Large intestine (tissue), 3 donors: ENCODE data around the gene ARFGEF2. TPM values are rescaled to one million over a fixed set of nuclear protein-coding genes. Genes with fewer than 3 reads are reported as not detected.
"Not testable (repeated sequence)": the region's sequence is repeated elsewhere in the genome, so short reads cannot be mapped to it uniquely, and the experiment has no call there.

ENCODE experiments used
- DNase-seq, 2 donors: peaks; one replicate each; pipeline versions ENCODE4 v3.0.0 to v3.0.0-alpha.2; 2013
- H3K27ac ChIP-seq: one replicate; pipeline ENCODE4 v1.5.1; 2013; ENCODE audit warnings: low read length
- H3K27me3 ChIP-seq: 2 replicates; pipeline ENCODE4 v1.6.1; 2013; ENCODE audit warnings: low read length; ENCODE audit not compliant: control insufficient read depth, insufficient read depth
- H3K36me3 ChIP-seq: 2 replicates; pipeline ENCODE4 v1.6.1; 2013; ENCODE audit warnings: low read length; ENCODE audit not compliant: control insufficient read depth, insufficient read depth
- H3K4me1 ChIP-seq: one replicate; pipeline ENCODE4 v1.6.1; 2013; ENCODE audit warnings: low read length; ENCODE audit not compliant: control insufficient read depth, insufficient read depth
- H3K4me3 ChIP-seq: one replicate; pipeline ENCODE4 v1.5.1; 2013; ENCODE audit warnings: low read length
- H3K9me3 ChIP-seq: one replicate; pipeline ENCODE4 v1.6.1; 2013; ENCODE audit warnings: mild to moderate bottlenecking, low read depth, low read length, moderate library complexity; ENCODE audit not compliant: control insufficient read depth
- WGBS: methylation state at CpG from one replicate; pipeline ENCODE4 v1.1.5; 2013; ENCODE audit warnings: low lambda C conversion rate; ENCODE audit not compliant: insufficient coverage; 5-methylcytosine and 5-hydroxymethylcytosine counted together
- polyA plus RNA-seq: library from polyadenylated mRNA; unstranded; fragments of 120-200 nt; gene quantifications from one replicate; pipeline ENCODE4 v1.2.1, GENCODE V29; 2013

Gene ARFGEF2
- polyA plus RNA-seq, 1 donor, result 43.7 TPM

DNA sequence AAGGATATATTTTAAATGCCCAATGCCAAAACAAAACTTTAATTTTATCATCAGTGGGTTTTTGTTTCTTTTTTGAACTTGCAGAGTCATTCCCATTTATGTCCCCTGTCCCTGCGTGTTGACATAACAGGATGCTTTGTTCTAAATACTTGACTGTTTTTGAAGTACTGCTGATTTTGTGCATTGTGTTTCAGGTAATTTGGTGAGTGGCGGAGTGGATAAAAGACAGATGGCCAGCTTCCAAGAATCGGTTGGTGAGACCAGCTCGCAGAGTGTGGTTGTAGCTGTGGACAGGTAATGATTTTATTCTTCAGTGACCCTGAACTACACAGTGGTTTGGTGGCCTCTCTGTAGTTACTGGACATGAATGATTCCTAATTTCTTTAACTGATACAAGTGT is 74.1 kb downstream of the ARFGEF2 start:
- no peaks in the 10 kb centered on the region for H3K4me1 ChIP-seq
- H3K27me3 ChIP-seq, result no peaks in the 10 kb centered on the region
- H3K9me3 ChIP-seq, result no peaks in the 10 kb centered on the region
- no peak overlapping the region for H3K27ac ChIP-seq
- peaks cover 89% of the 10 kb centered on the region for H3K36me3 ChIP-seq
- no peak overlapping the region for H3K4me3 ChIP-seq
- DNase-seq, result no peak
- 100% methylated on average over 1 of the region's 4 CpGs for WGBS

DNA sequence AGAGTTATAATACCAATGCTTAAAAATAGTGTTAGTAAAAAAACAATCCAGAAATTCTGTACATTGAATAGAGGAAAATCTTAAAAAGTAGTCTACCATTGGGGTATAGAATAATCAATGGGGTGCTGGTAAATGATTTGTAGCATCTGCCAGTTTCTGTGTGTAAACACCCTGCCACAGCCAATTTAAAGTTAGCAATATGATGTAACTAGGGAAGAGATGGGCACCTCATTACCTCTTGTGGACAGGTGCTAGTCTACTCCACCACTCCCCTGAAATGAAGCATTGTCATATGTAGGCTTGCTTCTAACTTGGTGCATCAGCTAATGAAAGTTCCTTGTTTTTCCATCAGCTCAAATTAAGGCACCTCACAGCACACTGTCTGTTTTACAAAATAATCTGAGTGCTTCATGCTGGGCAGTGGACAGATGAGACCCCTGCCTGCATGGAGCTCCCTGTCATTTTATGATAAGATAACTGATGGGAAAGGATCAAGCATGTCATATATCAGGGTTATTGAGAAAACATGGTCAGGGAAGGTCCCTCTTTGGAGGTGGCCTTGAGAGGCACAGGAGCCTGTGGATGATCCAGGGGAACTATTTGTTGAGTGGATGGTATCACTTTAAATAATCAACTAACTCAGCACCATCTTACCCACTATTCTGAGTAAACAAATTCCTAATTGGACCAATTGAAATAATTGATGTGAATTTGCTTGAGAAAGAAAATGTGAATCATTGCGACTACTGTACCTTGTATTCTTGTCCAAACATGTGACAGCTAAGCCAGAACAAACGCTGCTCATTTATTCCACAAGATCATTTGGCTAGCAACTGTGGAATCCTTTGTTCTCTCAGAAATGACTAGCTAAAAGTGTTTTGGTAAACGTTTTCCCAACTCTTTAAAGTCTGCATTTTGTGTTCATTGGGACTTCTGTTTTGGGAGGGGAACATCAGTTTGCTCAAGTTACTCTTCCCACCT is 78.7 kb downstream of the ARFGEF2 start:
- Histone ChIP-seq H3K4me3 (no peak overlapping the region), H3K27ac (no peak overlapping the region), H3K27me3 (no peaks in the 10 kb centered on the region), H3K9me3 (no peaks in the 10 kb centered on the region), H3K4me1 (no peaks in the 10 kb centered on the region), H3K36me3 (peaks cover 65% of the 10 kb centered on the region)
- DNase-seq, result no peak
- WGBS, result no CpG with 5 or more reads among the region's 3 CpGs

DNA sequence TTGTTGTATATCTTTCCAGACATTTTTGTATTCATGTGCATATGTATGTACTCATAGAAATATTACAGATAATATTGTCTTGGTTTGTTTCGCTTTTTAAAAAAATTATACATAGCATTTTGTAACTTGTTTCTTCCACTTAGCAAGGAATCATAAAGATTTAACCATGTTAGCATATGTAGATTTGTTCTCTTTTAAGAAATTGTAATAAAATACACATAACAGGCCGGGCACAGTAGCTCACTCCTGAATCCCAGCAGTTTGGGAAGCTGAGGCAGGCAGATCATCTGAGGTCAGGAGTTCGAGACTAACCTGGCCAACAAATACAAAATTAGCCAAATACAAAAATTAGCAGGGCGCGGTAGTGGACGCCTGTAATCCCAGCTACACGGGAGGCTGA is 80.2 kb downstream of the ARFGEF2 start:
- H3K27ac ChIP-seq, result no peak overlapping the region
- no peak overlapping the region for H3K4me3 ChIP-seq
- no peak for DNase-seq
- peaks cover 59% of the 10 kb centered on the region for H3K36me3 ChIP-seq
- 88% methylated on average over 1 of the region's 7 CpGs for WGBS
- H3K9me3 ChIP-seq, result no peaks in the 10 kb centered on the region
- H3K27me3 ChIP-seq, result no peaks in the 10 kb centered on the region
- no peaks in the 10 kb centered on the region for H3K4me1 ChIP-seq

DNA sequence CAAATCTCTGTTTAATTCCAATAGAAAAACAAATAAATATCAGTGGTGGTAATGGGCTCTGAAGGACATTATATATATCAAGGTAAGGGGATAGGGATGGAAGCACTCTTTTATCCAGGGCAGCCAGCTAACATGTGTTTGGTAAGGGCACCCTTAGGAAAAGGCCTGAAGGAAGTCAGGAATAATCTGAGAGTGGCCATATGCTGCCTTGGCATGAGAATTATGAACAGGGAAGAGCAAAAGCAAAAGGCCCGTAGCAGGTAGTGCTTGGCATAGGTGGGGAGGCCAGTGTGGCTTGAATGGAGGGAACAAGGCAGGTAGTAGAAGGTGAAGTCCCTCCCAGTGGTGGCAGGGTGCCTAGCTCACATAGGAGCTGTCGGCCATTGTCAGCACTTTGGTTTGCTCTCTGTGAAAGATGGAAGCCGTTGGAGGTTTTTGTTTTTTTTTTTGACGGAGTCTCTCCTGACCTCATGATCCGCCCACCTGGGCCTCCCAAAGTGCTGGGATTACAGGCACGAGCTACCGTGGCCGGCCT is 85.0 kb downstream of the ARFGEF2 start:
- DNase-seq, result no peak
- Histone ChIP-seq H3K27ac (no peak overlapping the region), H3K4me1 (no peaks in the 10 kb centered on the region), H3K36me3 (peaks cover 46% of the 10 kb centered on the region), H3K4me3 (no peak overlapping the region), H3K9me3 (no peaks in the 10 kb centered on the region), H3K27me3 (no peaks in the 10 kb centered on the region)
- no CpG with 5 or more reads among the region's 8 CpGs for WGBS

DNA sequence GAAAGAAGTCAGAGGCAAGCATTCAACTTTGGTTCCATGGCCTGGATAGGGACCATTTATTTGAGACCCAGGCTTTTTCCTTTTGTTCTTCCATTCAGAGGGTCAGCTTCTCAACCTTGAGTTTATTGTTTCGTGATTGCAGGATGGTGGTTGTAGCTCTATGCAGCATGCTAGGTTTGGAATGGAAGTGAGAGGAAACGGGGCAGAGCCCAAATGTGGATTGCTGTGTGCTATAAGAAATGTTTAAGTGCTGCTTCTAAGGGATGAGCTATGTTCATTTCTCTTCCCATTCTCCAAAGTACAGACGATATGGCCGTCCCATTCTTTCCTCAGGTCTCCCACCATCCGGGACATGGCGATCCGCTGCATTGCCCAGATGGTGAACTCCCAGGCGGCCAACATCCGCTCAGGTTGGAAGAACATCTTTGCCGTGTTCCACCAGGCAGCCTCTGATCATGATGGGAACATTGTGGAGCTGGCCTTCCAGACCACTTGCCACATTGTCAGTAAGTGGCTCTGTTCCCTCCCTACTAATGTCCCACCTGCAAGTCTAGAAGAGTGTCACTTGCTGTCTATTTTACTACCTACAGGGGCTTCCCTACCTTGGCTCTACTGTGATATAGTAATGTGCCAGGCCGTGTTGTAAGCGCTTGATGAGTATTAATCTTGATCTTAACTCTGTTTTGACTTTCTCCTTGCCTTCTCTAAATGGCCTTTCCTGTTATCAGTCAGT is 88.6 kb downstream of the ARFGEF2 start:
- H3K4me3 ChIP-seq, result no peak overlapping the region
- H3K27me3 ChIP-seq, result no peaks in the 10 kb centered on the region
- no peaks in the 10 kb centered on the region for H3K9me3 ChIP-seq
- H3K4me1 ChIP-seq, result no peaks in the 10 kb centered on the region
- no peak overlapping the region for H3K27ac ChIP-seq
- H3K36me3 ChIP-seq, result peaks cover 69% of the 10 kb centered on the region
- WGBS, result no CpG with 5 or more reads among the region's 12 CpGs
- no peak for DNase-seq

DNA sequence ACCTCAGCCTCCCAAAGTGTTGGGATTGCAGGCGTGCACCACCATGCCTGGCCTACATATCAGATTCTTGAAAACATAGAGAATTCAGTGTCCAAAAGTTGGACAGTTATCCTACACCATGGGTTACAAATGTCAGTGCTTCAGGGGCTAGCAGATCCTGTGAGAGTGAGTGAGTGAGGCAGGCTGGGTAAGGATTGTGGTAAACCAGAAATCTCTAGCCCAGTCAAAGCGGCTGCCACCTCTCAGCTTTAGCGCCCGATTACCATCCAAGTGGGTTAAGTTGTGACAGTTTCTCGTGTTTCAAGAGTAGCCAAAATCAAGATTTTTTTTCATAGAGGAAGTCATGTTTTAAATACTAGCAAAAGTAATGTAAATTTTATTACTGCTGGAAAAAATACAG is 102.7 kb downstream of the ARFGEF2 start:
- DNase-seq, result no peak
- no peak overlapping the region for H3K4me3 ChIP-seq
- no peak overlapping the region for H3K27ac ChIP-seq
- H3K36me3 ChIP-seq, result peaks cover 69% of the 10 kb centered on the region
- H3K9me3 ChIP-seq, result no peaks in the 10 kb centered on the region
- no peaks in the 10 kb centered on the region for H3K4me1 ChIP-seq
- 80% methylated on average over 1 of the region's 5 CpGs for WGBS
- no peaks in the 10 kb centered on the region for H3K27me3 ChIP-seq

DNA sequence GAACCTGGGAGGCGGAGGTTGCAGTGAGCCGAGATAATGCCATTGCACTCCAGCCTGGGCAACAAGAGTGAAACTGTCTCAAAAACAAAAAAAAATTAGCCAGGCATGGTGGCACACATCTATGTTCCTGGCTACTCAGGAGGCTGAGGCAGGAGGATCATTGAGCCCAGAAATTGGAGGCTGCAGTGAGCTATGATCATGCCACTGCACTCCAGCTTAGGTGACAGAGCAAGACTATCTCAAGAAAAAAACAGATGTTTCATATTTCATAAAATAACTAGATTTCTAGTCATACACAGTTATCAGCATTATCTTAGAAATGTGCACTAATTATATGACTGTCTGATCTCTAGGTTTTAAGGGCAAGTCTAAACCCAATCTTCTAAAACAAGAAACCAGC is 106.7 kb downstream of the ARFGEF2 start:
- not testable (repeated sequence) for DNase-seq, H3K27me3 ChIP-seq, H3K27ac ChIP-seq, H3K4me1 ChIP-seq, H3K9me3 ChIP-seq, H3K4me3 ChIP-seq
- 80% methylated on average over 2 of the region's 2 CpGs for WGBS
- H3K36me3 ChIP-seq, result peaks cover 71% of the 10 kb centered on the region

DNA sequence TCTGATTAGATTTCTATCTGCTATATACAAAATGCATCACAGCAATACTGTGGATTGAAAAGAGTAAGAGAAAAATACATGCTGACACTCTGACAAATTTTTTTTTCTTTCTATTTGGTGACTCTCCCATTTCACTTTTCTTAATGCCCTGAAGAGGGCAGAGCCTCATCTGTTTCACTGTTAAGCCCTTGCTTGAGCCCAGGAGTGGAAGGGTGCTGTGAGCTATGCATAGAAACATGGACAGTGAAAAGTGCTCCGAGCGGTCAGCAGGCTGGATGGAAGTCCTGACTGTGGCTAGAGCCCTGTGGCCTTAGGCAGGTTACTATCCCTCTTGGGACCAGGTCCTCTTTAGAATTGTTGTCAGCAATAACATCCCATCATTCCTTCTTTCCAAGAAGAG is 107.2 kb downstream of the ARFGEF2 start:
- DNase-seq, result no peak
- WGBS, result no CpG with 5 or more reads among the region's 2 CpGs

DNA sequence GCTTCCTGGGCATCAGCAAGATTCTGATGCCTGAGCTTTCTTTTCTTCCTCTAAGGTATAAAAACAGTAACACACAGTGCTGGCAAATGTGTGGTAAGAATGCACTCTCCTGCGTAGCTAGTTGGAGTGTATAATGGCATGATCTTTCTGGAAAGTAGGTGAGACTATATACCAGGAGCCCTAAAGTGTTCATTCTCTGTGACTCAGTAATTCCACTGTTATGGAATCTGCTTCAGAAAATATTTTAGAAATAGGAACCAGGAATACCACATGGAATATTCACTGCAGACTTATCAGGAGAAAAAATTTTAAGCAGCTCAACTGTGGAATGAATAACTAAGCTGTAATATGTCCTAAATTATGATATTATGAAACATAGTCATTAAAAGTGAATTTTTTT is 107.7 kb downstream of the ARFGEF2 start:
- H3K27ac ChIP-seq, result no peak overlapping the region
- WGBS, result no CpG with 5 or more reads among the region's 1 CpG
- peaks cover 70% of the 10 kb centered on the region for H3K36me3 ChIP-seq
- H3K9me3 ChIP-seq, result no peaks in the 10 kb centered on the region
- H3K4me1 ChIP-seq, result no peaks in the 10 kb centered on the region
- no peak overlapping the region for H3K4me3 ChIP-seq
- H3K27me3 ChIP-seq, result no peaks in the 10 kb centered on the region
- DNase-seq, result no peak

More for the DNA sequence above, 107.2 kb downstream of the ARFGEF2 start:
- H3K9me3 ChIP-seq, result no peaks in the 10 kb centered on the region
- H3K4me1 ChIP-seq, result no peaks in the 10 kb centered on the region
- H3K27me3 ChIP-seq, result no peaks in the 10 kb centered on the region
- no peak overlapping the region for H3K4me3 ChIP-seq
- no peak overlapping the region for H3K27ac ChIP-seq
- peaks cover 73% of the 10 kb centered on the region for H3K36me3 ChIP-seq

DNA sequence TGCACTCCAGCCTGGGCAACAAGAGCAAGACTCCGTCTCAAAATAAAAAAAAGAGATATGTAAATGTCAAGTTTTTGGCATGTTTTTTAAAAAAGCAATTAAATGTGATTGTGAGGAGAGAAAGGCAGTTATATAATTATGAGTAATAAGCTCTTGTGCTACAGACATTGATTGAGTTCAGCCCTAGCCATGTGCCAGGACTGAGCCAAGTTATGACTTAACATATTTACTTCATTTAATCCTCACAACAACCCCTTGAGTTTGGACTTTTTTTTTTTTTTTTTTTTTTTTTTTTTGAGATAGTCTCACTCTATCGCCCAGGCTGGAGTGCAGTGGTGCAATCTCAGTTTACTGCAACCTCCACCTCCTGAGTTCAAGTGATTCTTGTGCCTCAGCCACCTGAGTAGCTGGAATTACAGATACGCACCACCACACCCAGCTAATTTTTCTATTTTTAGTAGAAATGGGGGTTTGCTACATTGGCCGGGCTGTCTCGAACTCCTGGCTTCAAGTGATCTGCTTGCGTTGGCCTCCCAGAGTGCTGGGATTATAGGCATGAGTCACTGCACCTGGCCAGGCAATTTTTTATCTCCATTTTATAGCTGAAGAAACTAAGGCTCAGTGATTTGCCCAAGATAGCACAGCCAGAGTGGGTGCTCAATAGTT is 109.6 kb downstream of the ARFGEF2 start:
- H3K27ac ChIP-seq, result no peak overlapping the region
- no peak for DNase-seq
- no peaks in the 10 kb centered on the region for H3K9me3 ChIP-seq
- H3K4me3 ChIP-seq, result no peak overlapping the region
- peaks cover 63% of the 10 kb centered on the region for H3K36me3 ChIP-seq
- no peaks in the 10 kb centered on the region for H3K4me1 ChIP-seq
- H3K27me3 ChIP-seq, result no peaks in the 10 kb centered on the region
- WGBS, result no CpG with 5 or more reads among the region's 6 CpGs
